Suprapubic skin (tissue), 4 donors: Measurements from ENCODE around the gene DMGDH. TPM values are rescaled to one million over a fixed set of nuclear protein-coding genes. Genes with fewer than 3 reads are reported as not detected.
A peak's percentile ranks its signal among the peaks of the same experiment; 100 is the strongest.

ENCODE experiments used
- DNase-seq, 2 donors: peaks; one replicate each; pipeline ENCODE4 v3.0.0-alpha.2; 2019; ENCODE audit warnings: low spot score in 2 of 2
- H3K27ac ChIP-seq: fragments of 200-600 bp; sonication (generic); one replicate; pipeline ENCODE4 v1.5.1; 2019
- H3K27me3 ChIP-seq: fragments of 200-600 bp; sonication (generic); one replicate; pipeline ENCODE4 v1.5.1; 2019
- H3K36me3 ChIP-seq: fragments of 200-600 bp; sonication (generic); one replicate; pipeline ENCODE4 v1.5.1; 2019
- H3K4me1 ChIP-seq: fragments of 200-600 bp; sonication (generic); one replicate; pipeline ENCODE4 v1.5.1; 2019
- H3K4me3 ChIP-seq: fragments of 200-600 bp; sonication (generic); one replicate; pipeline ENCODE4 v1.5.1; 2019; ENCODE audit warnings: mild to moderate bottlenecking
- H3K9me3 ChIP-seq: fragments of 200-600 bp; sonication (generic); one replicate; pipeline ENCODE4 v1.5.1; 2019
- EP300 ChIP-seq: sonication (generic); formaldehyde crosslinking; IDR thresholded peaks from one replicate; pipeline ENCODE4 v1.6.1; 2017; ENCODE audit warnings: antibody characterized with exemption
- POLR2A ChIP-seq, 2 donors: fragments of 450-650 bp; IDR thresholded peaks; one replicate each; pipeline ENCODE4 v1.6.1; 2017; ENCODE audit warnings: antibody characterized with exemption in 2 of 2, mild to moderate bottlenecking in 2 of 2, moderate library complexity in 2 of 2
- POLR2AphosphoS5 ChIP-seq, 3 donors: sonication (generic); formaldehyde crosslinking; IDR thresholded peaks; one replicate each; pipeline ENCODE4 v1.6.1; 2017; ENCODE audit warnings: antibody characterized with exemption in 3 of 3
- WGBS: methylation state at CpG from one replicate; pipeline ENCODE4 v1.1.5; 2018; 5-methylcytosine and 5-hydroxymethylcytosine counted together
- total RNA-seq, 4 donors: library from RNA; depleted of rRNA; stranded (reverse); fragments of >200 nt; gene quantifications; one replicate each; pipeline ENCODE4 v1.1.0, GENCODE V29; 2016
- TF ChIP-seq, protein P1 (sequence below), 2 donors: fragments of 200-600 bp in 1 of 2; fragments of 450-650 bp in 1 of 2; sonication (generic) in 1 of 2; IDR thresholded peaks; one replicate each; pipeline ENCODE4 v1.5.1; 2016 to 2019; ENCODE audit warnings: antibody characterized with exemption in 2 of 2, mild to moderate bottlenecking in 1 of 2, moderate library complexity in 1 of 2

Gene DMGDH
- 1 to 10 TPM in 2 of 4 donors, under 1 TPM in 1, not detected in 1; 0.55 to 2.8 (median 1.1) TPM for total RNA-seq

DNA sequence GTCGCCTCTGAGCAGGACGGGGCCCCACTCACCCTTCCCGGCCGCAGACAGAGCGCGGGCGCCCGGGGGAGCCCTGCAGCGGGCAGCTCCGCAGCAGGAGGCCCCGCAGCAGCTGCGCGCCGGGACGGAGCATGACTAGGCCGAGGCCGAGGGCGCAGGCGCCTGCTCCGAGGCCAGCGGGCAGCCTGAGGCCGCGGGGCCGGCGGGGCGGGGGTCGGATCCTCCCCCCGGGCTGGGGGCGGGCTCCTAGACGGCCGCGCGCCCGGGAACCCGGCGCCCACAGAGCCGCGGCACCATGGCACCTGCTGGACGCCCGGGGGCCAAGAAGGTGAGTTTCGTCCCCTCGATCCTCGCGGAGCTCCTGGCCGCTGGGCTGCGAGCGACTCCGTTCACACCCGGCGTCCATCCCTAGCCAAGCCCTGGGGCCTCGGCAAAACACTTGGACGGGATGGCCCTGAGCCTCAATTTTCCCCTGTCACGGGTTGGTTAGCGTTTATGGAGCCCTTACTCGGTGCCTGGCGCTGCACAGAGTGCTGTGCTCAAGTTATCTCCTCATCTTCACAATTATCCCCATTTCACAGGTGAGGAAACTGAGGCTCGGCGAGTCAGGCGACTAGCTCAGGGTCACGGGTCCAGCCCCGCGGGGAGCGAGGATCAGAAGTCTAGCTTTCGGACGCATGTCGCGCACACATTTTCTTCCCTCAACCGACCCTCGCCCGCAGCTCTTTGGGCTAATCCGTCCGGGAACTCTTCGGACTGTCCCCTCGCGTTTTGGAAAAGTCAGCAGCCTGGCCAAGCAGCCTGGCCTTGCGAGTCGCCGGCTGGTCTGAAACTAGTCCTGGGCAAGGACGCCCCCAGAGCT lies at the start of gene DMGDH, which contains the start of gene BHMT2:
TSS of gene DMGDH (minus strand) at position 187 of the 862 bp plus-strand sequence. CDS start at position 133, 54 bp downstream.
TSS of gene BHMT2 (plus strand) at position 280 of the 862 bp plus-strand sequence. CDS start at position 296, 16 bp downstream.
- no peak within 1 kb of the TSS for H3K27ac ChIP-seq
- WGBS = 39% methylated on average over 37 of the region's 79 CpGs
- H3K9me3 ChIP-seq = peaks cover 6% of the 10 kb centered on the region
- H3K36me3 ChIP-seq = no peaks in the 10 kb centered on the region
- no peak for TF ChIP-seq EP300
- TF ChIP-seq, protein P1, sequence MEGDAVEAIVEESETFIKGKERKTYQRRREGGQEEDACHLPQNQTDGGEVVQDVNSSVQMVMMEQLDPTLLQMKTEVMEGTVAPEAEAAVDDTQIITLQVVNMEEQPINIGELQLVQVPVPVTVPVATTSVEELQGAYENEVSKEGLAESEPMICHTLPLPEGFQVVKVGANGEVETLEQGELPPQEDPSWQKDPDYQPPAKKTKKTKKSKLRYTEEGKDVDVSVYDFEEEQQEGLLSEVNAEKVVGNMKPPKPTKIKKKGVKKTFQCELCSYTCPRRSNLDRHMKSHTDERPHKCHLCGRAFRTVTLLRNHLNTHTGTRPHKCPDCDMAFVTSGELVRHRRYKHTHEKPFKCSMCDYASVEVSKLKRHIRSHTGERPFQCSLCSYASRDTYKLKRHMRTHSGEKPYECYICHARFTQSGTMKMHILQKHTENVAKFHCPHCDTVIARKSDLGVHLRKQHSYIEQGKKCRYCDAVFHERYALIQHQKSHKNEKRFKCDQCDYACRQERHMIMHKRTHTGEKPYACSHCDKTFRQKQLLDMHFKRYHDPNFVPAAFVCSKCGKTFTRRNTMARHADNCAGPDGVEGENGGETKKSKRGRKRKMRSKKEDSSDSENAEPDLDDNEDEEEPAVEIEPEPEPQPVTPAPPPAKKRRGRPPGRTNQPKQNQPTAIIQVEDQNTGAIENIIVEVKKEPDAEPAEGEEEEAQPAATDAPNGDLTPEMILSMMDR (IDR thresholded peaks at IDR 0.05) = no peak
- no peak for TF ChIP-seq POLR2AphosphoS5 (IDR thresholded peaks at IDR 0.05)
- no peak for TF ChIP-seq POLR2A (IDR thresholded peaks at IDR 0.05)
- H3K27me3 ChIP-seq = peaks cover 13% of the 10 kb centered on the region
- peaks cover 7% of the 10 kb centered on the region for H3K4me1 ChIP-seq
- H3K4me3 ChIP-seq = peak within 1 kb of the TSS; percentile 50
- DNase-seq = peak in 1 of 2 donors; percentile 64

DNA sequence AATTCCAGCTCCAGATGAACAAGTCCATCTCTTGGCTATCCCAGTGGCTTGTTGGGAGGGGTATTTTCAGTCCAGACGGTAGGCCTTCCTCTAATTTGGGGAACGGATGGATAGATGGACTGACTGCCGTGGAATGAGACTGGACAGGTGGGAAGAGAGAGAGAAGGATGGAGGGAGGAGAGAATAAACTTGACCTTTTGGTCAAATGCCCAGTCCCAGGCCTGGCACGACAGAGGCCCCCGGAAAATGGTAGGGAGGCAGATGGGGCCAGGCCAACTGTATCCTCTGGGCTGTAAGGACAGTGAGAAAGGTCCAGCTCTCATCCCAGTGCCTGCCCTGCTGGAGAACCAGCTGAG lies 43.2 kb upstream of the DMGDH start:
- Histone ChIP-seq H3K4me1 (peaks cover 10% of the 10 kb centered on the region), H3K36me3 (no peaks in the 10 kb centered on the region), H3K27ac (no peak overlapping the region), H3K27me3 (peaks cover 26% of the 10 kb centered on the region), H3K4me3 (no peak overlapping the region), H3K9me3 (no peaks in the 10 kb centered on the region)
- no peak for DNase-seq
- WGBS = 86% methylated on average over 5 of the region's 5 CpGs
- TF ChIP-seq POLR2A (IDR thresholded peaks at IDR 0.05) (no peak), EP300 (no peak), POLR2AphosphoS5 (IDR thresholded peaks at IDR 0.05) (no peak)
- TF ChIP-seq, protein P1 (IDR thresholded peaks at IDR 0.05) = no peak

DNA sequence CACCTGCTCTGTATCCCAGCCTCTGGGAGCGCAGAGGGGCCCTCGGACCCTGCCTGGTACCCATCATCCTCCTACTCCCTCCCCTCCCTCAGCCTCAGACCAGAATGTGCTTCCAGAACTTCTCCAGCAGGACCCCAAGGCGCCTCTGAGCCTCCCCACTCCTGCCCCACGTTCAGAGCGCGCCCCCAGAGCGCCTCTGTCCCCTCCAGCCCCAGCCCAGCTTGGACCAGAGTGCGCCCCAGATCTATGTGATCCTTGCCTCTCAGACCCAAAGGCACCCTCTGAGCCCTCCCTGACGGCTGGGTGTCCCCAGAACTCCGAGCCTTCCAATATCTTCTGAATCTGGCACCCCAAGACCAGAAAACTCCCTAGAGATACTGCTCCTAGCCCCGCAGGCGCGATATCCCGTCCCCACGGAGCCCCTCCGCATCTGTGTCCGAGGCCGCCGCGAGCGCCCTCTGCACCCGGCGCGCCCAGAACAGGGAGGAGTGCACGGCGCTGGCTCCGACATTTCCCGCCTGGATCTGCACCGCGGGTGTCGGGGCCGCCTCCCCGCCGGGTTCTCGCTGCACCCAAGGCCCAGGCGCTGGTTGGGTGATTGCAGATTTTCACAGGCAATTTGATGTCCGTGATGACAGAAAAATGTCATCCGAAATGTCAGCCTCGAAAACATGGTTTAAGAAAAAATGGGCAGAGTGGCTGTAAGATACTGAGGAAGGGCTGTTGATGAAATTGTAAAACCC lies 42.7 kb upstream of the DMGDH start:
- Histone ChIP-seq H3K9me3 (no peaks in the 10 kb centered on the region), H3K27ac (no peak overlapping the region), H3K36me3 (no peaks in the 10 kb centered on the region), H3K27me3 (peaks cover 26% of the 10 kb centered on the region), H3K4me1 (peaks cover 10% of the 10 kb centered on the region), H3K4me3 (peak overlapping the region; percentile 7)
- TF ChIP-seq POLR2AphosphoS5 (IDR thresholded peaks at IDR 0.05) = no peak
- TF ChIP-seq POLR2A (IDR thresholded peaks at IDR 0.05) = no peak
- TF ChIP-seq, protein P1 (IDR thresholded peaks at IDR 0.05) = no peak
- 16% methylated on average over 21 of the region's 39 CpGs for WGBS
- no peak for DNase-seq

DNA sequence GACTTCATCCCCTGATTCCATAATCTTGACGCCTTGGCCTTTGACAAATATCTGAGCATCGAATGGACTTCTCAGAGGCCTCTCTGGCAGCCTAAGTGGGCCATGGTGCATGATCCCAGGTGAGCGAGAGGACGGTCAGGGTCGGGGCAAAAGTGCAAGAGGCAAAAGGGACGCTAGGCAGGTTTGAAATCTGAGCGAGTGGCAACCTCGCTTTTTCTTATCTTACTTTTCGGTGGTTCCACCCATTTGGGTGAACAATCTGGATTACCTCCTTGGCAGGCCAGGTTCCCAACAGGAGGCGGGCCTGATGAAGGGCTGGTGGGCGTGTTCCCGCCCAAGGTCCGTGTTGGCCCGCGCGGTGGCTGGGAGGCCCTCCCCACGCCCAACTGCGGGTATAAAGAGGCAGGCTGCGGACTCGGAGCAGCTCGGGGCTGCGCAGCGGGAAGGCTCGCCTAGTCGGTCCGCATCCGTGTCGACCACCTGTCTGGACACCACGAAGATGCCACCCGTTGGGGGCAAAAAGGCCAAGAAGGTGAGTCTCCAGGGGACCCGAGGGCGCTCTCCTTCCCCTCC lies 42.0 kb upstream of the DMGDH start, which contains the start of gene BHMT:
TSS of gene BHMT (plus strand) at position 423 of the 573 bp plus-strand sequence. CDS start at position 500, 77 bp downstream.
- H3K36me3 ChIP-seq = no peaks in the 10 kb centered on the region
- no peak for DNase-seq
- peaks cover 26% of the 10 kb centered on the region for H3K27me3 ChIP-seq
- 36% methylated on average over 23 of the region's 32 CpGs for WGBS
- peaks cover 10% of the 10 kb centered on the region for H3K4me1 ChIP-seq
- no peaks in the 10 kb centered on the region for H3K9me3 ChIP-seq
- TF ChIP-seq, protein P1 (IDR thresholded peaks at IDR 0.05) = no peak
- no peak for TF ChIP-seq POLR2A (IDR thresholded peaks at IDR 0.05)
- TF ChIP-seq POLR2AphosphoS5 (IDR thresholded peaks at IDR 0.05) = no peak
- no peak for TF ChIP-seq EP300
- H3K27ac ChIP-seq = no peak within 1 kb of the TSS
- H3K4me3 ChIP-seq = peak within 1 kb of the TSS; percentile 7
